ENCODE data around the gene TCF3. TPM values are rescaled to one million over a fixed set of nuclear protein-coding genes. Genes with fewer than 3 reads are reported as not detected.
A peak's percentile ranks its signal among the peaks of the same experiment; 100 is the strongest.
"Not testable (repeated sequence)": the region's sequence is repeated elsewhere in the genome, so short reads cannot be mapped to it uniquely, and the experiment has no call there.

Gene TCF3
- total and polyA plus RNA-seq, 2 donors = 76.0 to 81.2 TPM

DNA sequence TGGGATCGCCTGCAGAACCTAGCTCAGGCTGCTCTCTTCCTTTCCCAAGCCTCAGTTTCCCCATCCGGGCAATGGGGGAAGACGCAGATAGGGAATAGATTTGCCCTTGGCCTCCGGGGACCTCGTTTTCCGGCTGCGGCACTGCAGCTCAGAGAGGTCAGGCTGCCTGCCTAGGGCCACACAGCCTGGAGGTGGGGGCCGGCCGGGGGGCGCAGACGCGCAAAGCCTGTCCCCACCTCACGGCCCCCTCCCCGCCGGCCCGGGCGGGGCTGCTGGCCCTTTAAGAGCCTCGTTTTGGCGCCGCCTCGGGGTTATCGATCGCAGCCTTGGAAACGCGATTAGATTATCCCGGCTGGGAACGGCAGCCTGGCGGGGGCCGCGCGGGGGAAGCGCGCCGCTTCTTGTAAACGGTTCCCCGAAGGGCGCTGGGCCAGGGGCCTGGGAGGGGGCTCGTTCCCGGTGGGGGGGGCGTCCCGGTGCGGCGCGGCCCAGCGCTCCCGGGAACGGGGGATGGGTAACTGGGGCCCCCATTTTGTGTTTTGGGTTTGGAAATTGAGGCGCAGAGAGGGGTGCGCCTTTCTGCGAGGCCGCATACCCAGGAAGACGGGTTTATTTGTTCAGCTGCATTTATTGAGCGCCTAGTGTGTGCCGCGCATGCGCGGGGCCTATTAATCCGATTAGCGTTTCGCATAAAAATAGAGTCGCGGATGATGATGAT lies 23.4 kb upstream of the TCF3 start:
- 17% methylated on average over 62 of the region's 62 CpGs for WGBS
- peaks cover 54 to 92% of the 10 kb centered on the region in 2 donors for H3K27me3 ChIP-seq (ENCODE audit: control insufficient read depth in 2 of 2, insufficient read depth in 1 of 2, low read length in 1 of 2)
- H3K4me1 ChIP-seq (ENCODE audit: control insufficient read depth in 2 of 2, insufficient read depth in 2 of 2, low read length in 2 of 2) = peaks cover 3 to 11% of the 10 kb centered on the region in 2 donors
- H3K4me3 ChIP-seq (ENCODE audit: low read length in 2 of 2) = no peak overlapping the region
- no peak overlapping the region for H3K27ac ChIP-seq (ENCODE audit: low read depth in 1 of 2, low read length in 1 of 2)
- no peaks in the 10 kb centered on the region for H3K36me3 ChIP-seq (ENCODE audit: control insufficient read depth in 2 of 2, insufficient read depth in 2 of 2, low read length in 1 of 2)
- DNase-seq (ENCODE audit: low read depth in 6 of 9, low spot score in 9 of 9) = no peak
- H3K9me3 ChIP-seq (ENCODE audit: control insufficient read depth in 2 of 2, insufficient read depth in 1 of 2, low read length in 1 of 2) = peaks cover 0 to 7% of the 10 kb centered on the region in 2 donors

DNA sequence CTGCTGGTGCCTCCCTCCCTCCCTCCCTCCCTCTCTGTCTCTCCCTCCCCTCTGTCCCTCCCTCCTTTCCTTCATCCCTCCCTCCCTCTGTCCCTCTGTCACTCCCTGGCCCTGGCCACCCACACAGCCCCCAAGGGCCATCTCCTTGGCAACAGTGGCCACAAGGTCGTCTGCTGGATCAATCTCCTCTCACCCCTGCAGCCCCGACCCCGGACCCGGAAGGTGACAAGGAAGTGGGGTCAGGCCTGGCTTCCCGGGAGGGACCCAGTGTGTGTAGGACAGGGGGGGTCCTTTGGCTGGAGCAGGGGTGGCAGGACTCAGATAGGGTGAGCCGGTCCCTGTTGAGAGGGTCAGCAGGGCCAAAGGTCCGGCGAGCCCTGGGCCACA lies 21.9 kb upstream of the TCF3 start:
- Histone ChIP-seq H3K27ac (ENCODE audit: low read depth in 1 of 2, low read length in 1 of 2) (no peak overlapping the region), H3K36me3 (ENCODE audit: control insufficient read depth in 2 of 2, insufficient read depth in 2 of 2, low read length in 1 of 2) (no peaks in the 10 kb centered on the region), H3K27me3 (ENCODE audit: control insufficient read depth in 2 of 2, insufficient read depth in 1 of 2, low read length in 1 of 2) (peaks cover 57 to 98% of the 10 kb centered on the region in 2 donors), H3K4me3 (ENCODE audit: low read length in 2 of 2) (no peak overlapping the region), H3K9me3 (ENCODE audit: control insufficient read depth in 2 of 2, insufficient read depth in 1 of 2, low read length in 1 of 2) (peaks cover 0 to 7% of the 10 kb centered on the region in 2 donors), H3K4me1 (ENCODE audit: control insufficient read depth in 2 of 2, insufficient read depth in 2 of 2, low read length in 2 of 2) (peaks cover 3 to 12% of the 10 kb centered on the region in 2 donors)
- DNase-seq (ENCODE audit: low read depth in 6 of 9, low spot score in 9 of 9) = no peak
- WGBS = 48% methylated on average over 8 of the region's 8 CpGs

DNA sequence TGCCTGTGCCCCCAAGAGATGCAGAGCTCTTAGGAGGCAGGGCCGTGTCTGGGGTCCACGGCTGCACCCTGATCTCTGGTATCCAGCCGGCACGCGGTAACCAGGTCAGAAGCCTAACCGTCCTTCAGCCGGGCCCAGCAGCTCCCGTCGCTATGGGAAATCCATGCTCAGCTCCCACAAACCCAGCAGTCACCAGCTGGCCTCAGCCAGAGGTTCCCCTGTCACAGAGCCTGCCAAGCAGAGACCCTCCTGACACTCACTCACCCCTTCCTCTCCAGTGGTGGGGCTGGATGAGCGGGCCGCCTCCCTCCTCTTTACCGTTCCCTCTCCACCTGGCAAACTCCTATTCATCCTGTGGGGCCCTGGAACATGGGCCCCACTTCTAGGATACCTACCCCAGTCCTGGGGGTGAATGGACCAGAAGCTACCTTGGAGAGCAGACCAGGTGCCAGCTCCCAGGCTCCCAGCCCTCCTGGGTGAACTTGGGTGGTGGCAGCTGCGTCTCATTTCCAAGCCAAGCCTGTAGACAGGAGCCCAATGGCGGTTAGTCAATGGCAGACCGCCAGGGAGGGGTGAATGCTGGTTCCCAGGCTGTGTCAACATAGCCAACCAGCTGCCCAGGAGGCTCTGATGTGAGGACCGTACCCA lies 21.4 kb upstream of the TCF3 start:
- H3K9me3 ChIP-seq (ENCODE audit: control insufficient read depth in 2 of 2, insufficient read depth in 1 of 2, low read length in 1 of 2) = peaks cover 0 to 7% of the 10 kb centered on the region in 2 donors
- 62% methylated on average over 16 of the region's 16 CpGs for WGBS
- peaks cover 7 to 17% of the 10 kb centered on the region in 2 donors for H3K4me1 ChIP-seq (ENCODE audit: control insufficient read depth in 2 of 2, insufficient read depth in 2 of 2, low read length in 2 of 2)
- no peak overlapping the region for H3K27ac ChIP-seq (ENCODE audit: low read depth in 1 of 2, low read length in 1 of 2)
- H3K36me3 ChIP-seq (ENCODE audit: control insufficient read depth in 2 of 2, insufficient read depth in 2 of 2, low read length in 1 of 2) = no peaks in the 10 kb centered on the region
- DNase-seq (ENCODE audit: low read depth in 6 of 9, low spot score in 9 of 9) = no peak
- no peak overlapping the region for H3K4me3 ChIP-seq (ENCODE audit: low read length in 2 of 2)
- peaks cover 61 to 98% of the 10 kb centered on the region in 2 donors for H3K27me3 ChIP-seq (ENCODE audit: control insufficient read depth in 2 of 2, insufficient read depth in 1 of 2, low read length in 1 of 2)

DNA sequence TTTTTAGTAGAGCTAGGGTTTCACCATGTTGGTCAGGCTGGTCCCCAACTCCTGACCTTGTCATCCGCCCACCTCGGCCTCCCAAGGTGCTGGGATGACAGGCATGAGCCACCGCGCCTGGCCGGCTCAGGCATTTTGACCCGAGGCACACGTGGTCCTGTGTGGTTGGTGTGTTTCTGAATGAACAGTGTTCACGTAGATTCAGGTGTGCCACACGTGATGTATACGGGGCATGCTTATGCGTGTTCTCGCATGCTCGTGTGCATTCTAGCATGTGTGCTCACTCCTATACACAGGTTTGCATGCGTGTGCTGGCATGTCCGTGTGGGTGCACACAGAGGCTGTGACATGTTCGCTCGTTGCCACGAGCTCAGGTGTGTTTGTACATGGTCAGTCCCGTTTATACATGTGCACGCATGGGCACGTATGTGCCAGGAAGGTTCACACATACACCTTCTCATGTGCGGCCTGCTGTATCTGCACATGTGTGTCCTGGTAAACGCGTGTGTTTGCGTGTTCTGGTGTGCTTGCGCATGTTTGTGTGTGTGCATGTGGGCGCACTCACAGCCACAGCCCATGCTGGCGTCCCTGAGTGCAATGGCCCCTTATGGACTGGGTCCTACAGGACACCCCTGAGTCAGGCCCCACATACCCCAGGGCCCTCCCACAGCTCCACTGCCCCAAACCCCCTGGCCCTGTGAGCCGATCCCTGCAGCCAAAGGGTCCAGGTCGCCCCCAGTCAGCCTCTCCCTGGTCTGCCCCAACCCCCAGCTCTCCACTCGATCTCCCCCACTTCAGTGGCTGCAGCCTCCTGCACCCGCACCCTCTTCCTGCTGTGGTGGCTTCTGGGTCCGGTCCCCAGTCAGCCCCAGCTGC lies 20.6 kb upstream of the TCF3 start:
- WGBS = 84% methylated on average over 33 of the region's 33 CpGs
- no peak for DNase-seq (ENCODE audit: low read depth in 6 of 9, low spot score in 9 of 9)
- H3K9me3 ChIP-seq (ENCODE audit: control insufficient read depth in 2 of 2, insufficient read depth in 1 of 2, low read length in 1 of 2) = peaks cover 0 to 7% of the 10 kb centered on the region in 2 donors
- peaks cover 11 to 25% of the 10 kb centered on the region in 2 donors for H3K4me1 ChIP-seq (ENCODE audit: control insufficient read depth in 2 of 2, insufficient read depth in 2 of 2, low read length in 2 of 2)
- peaks cover 63 to 98% of the 10 kb centered on the region in 2 donors for H3K27me3 ChIP-seq (ENCODE audit: control insufficient read depth in 2 of 2, insufficient read depth in 1 of 2, low read length in 1 of 2)
- H3K4me3 ChIP-seq (ENCODE audit: low read length in 2 of 2) = no peak overlapping the region
- no peaks in the 10 kb centered on the region for H3K36me3 ChIP-seq (ENCODE audit: control insufficient read depth in 2 of 2, insufficient read depth in 2 of 2, low read length in 1 of 2)
- no peak overlapping the region for H3K27ac ChIP-seq (ENCODE audit: low read depth in 1 of 2, low read length in 1 of 2)

DNA sequence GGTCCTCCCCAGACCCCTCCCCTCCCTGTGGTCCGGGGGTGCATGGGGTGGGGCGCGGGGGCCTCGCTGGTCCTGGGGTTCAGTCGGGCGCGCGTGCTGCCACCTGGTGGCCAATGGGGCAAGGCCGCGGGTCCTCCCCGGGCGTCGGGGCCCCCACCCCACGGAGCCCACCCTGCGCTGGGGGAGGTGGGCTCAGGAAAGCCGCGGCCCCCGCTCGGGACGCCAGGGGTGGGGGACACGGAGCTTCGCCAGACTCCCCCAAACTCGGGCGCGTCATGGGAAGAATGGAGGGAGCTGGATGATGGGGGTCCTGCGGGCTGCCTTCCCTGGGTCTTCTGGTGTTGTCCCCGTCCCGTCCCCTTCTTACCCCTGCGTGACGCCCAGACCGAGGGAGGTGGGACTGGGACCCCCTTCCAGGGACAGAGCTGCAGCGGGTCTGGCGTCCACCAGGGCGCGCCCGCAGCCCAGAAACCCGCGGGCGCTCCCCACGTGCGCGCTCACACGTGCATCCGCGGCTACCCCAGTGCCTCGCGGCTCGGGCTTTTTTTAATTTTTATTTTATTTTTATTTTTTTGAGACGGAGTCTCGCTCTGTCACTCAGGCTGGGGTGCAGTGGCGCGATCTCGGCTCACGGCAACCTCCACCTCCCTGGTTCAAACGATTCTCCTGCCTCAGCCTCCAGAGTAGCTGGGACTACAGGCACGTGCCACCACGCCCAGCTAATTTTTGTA lies 19.8 kb upstream of the TCF3 start:
- H3K4me3 ChIP-seq (ENCODE audit: low read length in 2 of 2) = peak overlapping the region in 1 of 2 donors; percentile 25
- H3K36me3 ChIP-seq (ENCODE audit: control insufficient read depth in 2 of 2, insufficient read depth in 2 of 2, low read length in 1 of 2) = no peaks in the 10 kb centered on the region
- no peak overlapping the region for H3K27ac ChIP-seq (ENCODE audit: low read depth in 1 of 2, low read length in 1 of 2)
- 7% methylated on average over 57 of the region's 57 CpGs for WGBS
- peaks cover 15 to 33% of the 10 kb centered on the region in 2 donors for H3K4me1 ChIP-seq (ENCODE audit: control insufficient read depth in 2 of 2, insufficient read depth in 2 of 2, low read length in 2 of 2)
- peaks cover 63 to 98% of the 10 kb centered on the region in 2 donors for H3K27me3 ChIP-seq (ENCODE audit: control insufficient read depth in 2 of 2, insufficient read depth in 1 of 2, low read length in 1 of 2)
- peak in 2 of 9 donors; percentile 52 to 61 for DNase-seq (ENCODE audit: low read depth in 6 of 9, low spot score in 9 of 9)
- peaks cover 0 to 7% of the 10 kb centered on the region in 2 donors for H3K9me3 ChIP-seq (ENCODE audit: control insufficient read depth in 2 of 2, insufficient read depth in 1 of 2, low read length in 1 of 2)

DNA sequence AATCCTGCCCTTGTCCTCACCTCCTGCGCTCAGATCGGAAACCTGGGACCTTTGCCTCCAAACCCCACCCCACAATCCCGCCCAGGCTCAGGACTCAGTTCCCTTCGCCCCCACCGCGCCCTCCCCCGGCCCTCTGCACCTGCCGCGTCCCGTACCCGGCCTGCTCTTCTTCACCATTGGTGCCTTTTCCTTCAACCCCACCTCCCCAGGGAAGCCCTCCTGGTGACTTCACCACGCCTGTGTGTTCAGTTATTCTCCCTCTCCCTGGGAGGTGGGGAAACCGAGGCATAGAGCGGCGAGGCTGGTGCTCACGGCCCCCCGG lies 19.3 kb upstream of the TCF3 start:
- peaks cover 0 to 7% of the 10 kb centered on the region in 2 donors for H3K9me3 ChIP-seq (ENCODE audit: control insufficient read depth in 2 of 2, insufficient read depth in 1 of 2, low read length in 1 of 2)
- peak overlapping the region in 1 of 2 donors; percentile 25 for H3K4me3 ChIP-seq (ENCODE audit: low read length in 2 of 2)
- DNase-seq (ENCODE audit: low read depth in 6 of 9, low spot score in 9 of 9) = peak in 1 of 9 donors; percentile 22
- WGBS = 6% methylated on average over 17 of the region's 17 CpGs
- no peak overlapping the region for H3K27ac ChIP-seq (ENCODE audit: low read depth in 1 of 2, low read length in 1 of 2)
- H3K36me3 ChIP-seq (ENCODE audit: control insufficient read depth in 2 of 2, insufficient read depth in 2 of 2, low read length in 1 of 2) = no peaks in the 10 kb centered on the region
- H3K27me3 ChIP-seq (ENCODE audit: control insufficient read depth in 2 of 2, insufficient read depth in 1 of 2, low read length in 1 of 2) = peaks cover 59 to 96% of the 10 kb centered on the region in 2 donors
- H3K4me1 ChIP-seq (ENCODE audit: control insufficient read depth in 2 of 2, insufficient read depth in 2 of 2, low read length in 2 of 2) = peaks cover 15 to 34% of the 10 kb centered on the region in 2 donors

DNA sequence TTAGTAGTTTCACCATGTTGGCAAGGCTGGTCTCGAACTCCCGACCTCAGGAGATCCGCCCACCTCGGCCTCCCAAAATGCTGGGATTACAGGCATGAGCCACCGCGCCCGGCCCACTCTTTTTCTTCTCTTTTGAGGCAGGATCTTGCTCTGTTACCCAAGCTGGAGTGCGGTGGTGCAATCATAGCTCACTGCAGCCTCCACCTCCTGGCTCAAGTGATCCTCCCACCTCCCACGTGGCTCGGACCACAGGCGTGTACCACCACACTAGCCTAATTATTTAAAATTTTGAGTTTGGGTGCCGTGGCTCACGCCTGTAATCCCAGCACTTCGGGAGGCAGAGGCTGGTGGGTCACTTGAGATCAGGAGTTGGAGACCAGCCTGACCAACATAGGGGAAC lies 18.3 kb upstream of the TCF3 start:
- H3K9me3 ChIP-seq (ENCODE audit: control insufficient read depth in 2 of 2, insufficient read depth in 1 of 2, low read length in 1 of 2); H3K36me3 ChIP-seq (ENCODE audit: control insufficient read depth in 2 of 2, insufficient read depth in 2 of 2, low read length in 1 of 2); DNase-seq (ENCODE audit: low read depth in 6 of 9, low spot score in 9 of 9); H3K27ac ChIP-seq (ENCODE audit: low read depth in 1 of 2, low read length in 1 of 2); H3K4me3 ChIP-seq (ENCODE audit: low read length in 2 of 2): not testable (repeated sequence)
- peaks cover 52 to 90% of the 10 kb centered on the region in 2 donors for H3K27me3 ChIP-seq (ENCODE audit: control insufficient read depth in 2 of 2, insufficient read depth in 1 of 2, low read length in 1 of 2)
- H3K4me1 ChIP-seq (ENCODE audit: control insufficient read depth in 2 of 2, insufficient read depth in 2 of 2, low read length in 2 of 2) = peaks cover 15 to 34% of the 10 kb centered on the region in 2 donors
- WGBS = 55% methylated on average over 14 of the region's 14 CpGs

DNA sequence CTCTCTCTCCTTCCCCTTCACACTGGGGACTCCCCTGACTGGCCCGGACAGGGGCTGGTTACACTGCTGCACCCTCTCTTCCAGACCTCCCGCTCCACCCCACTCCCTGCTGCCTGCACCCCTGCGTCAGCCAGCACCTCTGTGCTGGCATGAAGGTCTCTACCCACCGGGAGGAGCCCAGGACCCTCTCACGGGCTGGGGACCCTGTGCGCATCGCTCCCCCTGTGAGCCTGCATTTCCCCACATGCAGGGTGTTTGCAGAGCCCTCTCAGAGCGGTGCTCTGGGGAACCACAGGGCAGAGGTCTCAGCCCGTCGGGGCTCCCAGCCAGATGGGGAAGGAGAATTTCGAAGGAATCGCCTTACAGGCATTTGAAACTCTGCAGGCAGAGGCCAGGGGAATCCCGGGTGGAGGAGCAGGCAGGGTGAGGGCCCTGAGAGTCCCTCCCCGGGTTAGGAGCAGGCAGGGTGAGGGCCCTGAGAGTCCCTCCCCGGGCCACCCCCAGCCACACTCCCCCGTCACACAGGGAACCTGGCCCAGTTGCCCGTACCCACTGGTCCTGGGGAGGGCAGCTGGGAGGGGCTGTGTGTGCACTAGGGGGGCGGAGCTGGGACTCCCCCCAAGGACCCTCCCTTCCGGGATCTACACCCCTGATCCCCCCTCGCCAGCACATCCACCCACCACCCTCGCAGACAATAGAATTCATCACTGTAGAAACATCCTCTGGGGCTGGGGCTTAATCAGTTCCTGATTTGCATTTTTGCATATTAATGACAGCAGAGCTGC lies 16.3 kb upstream of the TCF3 start:
- H3K9me3 ChIP-seq (ENCODE audit: control insufficient read depth in 2 of 2, insufficient read depth in 1 of 2, low read length in 1 of 2) = peaks cover 0 to 3% of the 10 kb centered on the region in 2 donors
- no peaks in the 10 kb centered on the region for H3K36me3 ChIP-seq (ENCODE audit: control insufficient read depth in 2 of 2, insufficient read depth in 2 of 2, low read length in 1 of 2)
- no peak overlapping the region for H3K27ac ChIP-seq (ENCODE audit: low read depth in 1 of 2, low read length in 1 of 2)
- peak in 1 of 9 donors; percentile 34 for DNase-seq (ENCODE audit: low read depth in 6 of 9, low spot score in 9 of 9)
- WGBS = 9% methylated on average over 21 of the region's 21 CpGs
- H3K27me3 ChIP-seq (ENCODE audit: control insufficient read depth in 2 of 2, insufficient read depth in 1 of 2, low read length in 1 of 2) = peaks cover 36 to 79% of the 10 kb centered on the region in 2 donors
- H3K4me3 ChIP-seq (ENCODE audit: low read length in 2 of 2) = no peak overlapping the region
- H3K4me1 ChIP-seq (ENCODE audit: control insufficient read depth in 2 of 2, insufficient read depth in 2 of 2, low read length in 2 of 2) = peaks cover 15 to 36% of the 10 kb centered on the region in 2 donors

Measured in thymus (tissue), 11 donors.